Skeletal muscle cell (primary cell): ENCODE measurements around the gene KIF13A.
"Not testable (repeated sequence)": the region's sequence is repeated elsewhere in the genome, so short reads cannot be mapped to it uniquely, and the experiment has no call there.

ENCODE experiments used
- DNase-seq: peaks from one replicate; pipeline ENCODE4 v3.0.0-alpha.2; 2010; ENCODE audit warnings: low read depth
- H3K4me3 ChIP-seq: 2 replicates; pipeline ENCODE4 v1.5.1; 2011; ENCODE audit warnings: low read depth, mild to moderate bottlenecking, control low read depth, low read length, moderate library complexity

The KIF13A gene

GRCh38 chr6:17863901-17864754 lies 123.3 kb downstream of the KIF13A start:
- no peak overlapping the region for H3K4me3 ChIP-seq
- peak; percentile 55 for DNase-seq

- H3K4me3 ChIP-seq = no peak overlapping the region
Observed at GRCh38 chr6:17861361-17861760, 126.1 kb downstream of the KIF13A start.

GRCh38 chr6:17859846-17860245 lies 127.6 kb downstream of the KIF13A start:
- H3K4me3 ChIP-seq = no peak overlapping the region
- no peak for DNase-seq

More at GRCh38 chr6:17861361-17861760, 126.1 kb downstream of the KIF13A start:
- no peak for DNase-seq

GRCh38 chr6:17858584-17858983 lies 128.9 kb downstream of the KIF13A start:
- DNase-seq = no peak
- H3K4me3 ChIP-seq = no peak overlapping the region

GRCh38 chr6:17857188-17857587 lies 130.2 kb downstream of the KIF13A start:
- not testable (repeated sequence) for H3K4me3 ChIP-seq, DNase-seq

GRCh38 chr6:17856306-17856705 lies 131.1 kb downstream of the KIF13A start:
- DNase-seq = no peak
- no peak overlapping the region for H3K4me3 ChIP-seq

- no peak for DNase-seq
- no peak overlapping the region for H3K4me3 ChIP-seq
Observed at GRCh38 chr6:17855381-17855780, 132.1 kb downstream of the KIF13A start.

- no peak for DNase-seq
Observed at GRCh38 chr6:17853533-17853932, 133.9 kb downstream of the KIF13A start.

GRCh38 chr6:17851720-17852161 lies 135.7 kb downstream of the KIF13A start:
- no peak for DNase-seq
- H3K4me3 ChIP-seq = no peak overlapping the region

More at GRCh38 chr6:17853533-17853932, 133.9 kb downstream of the KIF13A start:
- no peak overlapping the region for H3K4me3 ChIP-seq

GRCh38 chr6:17851001-17851719 lies 136.3 kb downstream of the KIF13A start:
- H3K4me3 ChIP-seq = no peak overlapping the region
- no peak for DNase-seq

- DNase-seq = no peak
Observed at GRCh38 chr6:17850281-17850680, 137.2 kb downstream of the KIF13A start.

GRCh38 chr6:17847203-17847760 lies 140.2 kb downstream of the KIF13A start:
- no peak for DNase-seq
- H3K4me3 ChIP-seq = no peak overlapping the region

More at GRCh38 chr6:17850281-17850680, 137.2 kb downstream of the KIF13A start:
- no peak overlapping the region for H3K4me3 ChIP-seq

- H3K4me3 ChIP-seq = no peak overlapping the region
- DNase-seq = no peak
Observed at GRCh38 chr6:17846762-17847161, 140.7 kb downstream of the KIF13A start.

- no peak for DNase-seq
- H3K4me3 ChIP-seq = no peak overlapping the region
Observed at GRCh38 chr6:17845598-17845997, 141.8 kb downstream of the KIF13A start.

GRCh38 chr6:17844967-17845366 lies 142.5 kb downstream of the KIF13A start:
- not testable (repeated sequence) for DNase-seq

GRCh38 chr6:17842934-17843821 lies 144.3 kb downstream of the KIF13A start:
- no peak for DNase-seq
- H3K4me3 ChIP-seq = no peak overlapping the region

More at GRCh38 chr6:17844967-17845366, 142.5 kb downstream of the KIF13A start:
- H3K4me3 ChIP-seq = not testable (repeated sequence)

- no peak overlapping the region for H3K4me3 ChIP-seq
Observed at GRCh38 chr6:17842014-17842776, 145.2 kb downstream of the KIF13A start.

GRCh38 chr6:17839513-17840223 lies 147.8 kb downstream of the KIF13A start:
- no peak for DNase-seq
- H3K4me3 ChIP-seq = no peak overlapping the region

More at GRCh38 chr6:17842014-17842776, 145.2 kb downstream of the KIF13A start:
- no peak for DNase-seq
